Loucy (cell line): Measurements from ENCODE around the gene MYPN.

Source experiments
- H2AFZ ChIP-seq: fragments of 200-600 bp; sonication (generic); 2 replicates; pipeline ENCODE4 v1.6.0; 2016; ENCODE audit warnings: antibody characterized with exemption, mild to moderate bottlenecking, low read length, moderate library complexity
- H3F3A ChIP-seq: fragments of 200-600 bp; 2 replicates; pipeline ENCODE4 v1.6.0; 2016; ENCODE audit warnings: antibody characterized with exemption, low read depth, mild to moderate bottlenecking
- H3K27me3 ChIP-seq: fragments of 200-600 bp; sonication (generic); 2 replicates; pipeline ENCODE4 v1.6.1; 2014; ENCODE audit warnings: low read length, mild to moderate bottlenecking; ENCODE audit not compliant: insufficient read depth, poor library complexity, severe bottlenecking
- H3K36me3 ChIP-seq: fragments of 200-600 bp; sonication (generic); 2 replicates; pipeline ENCODE4 v1.6.1; 2016; ENCODE audit warnings: low read length; ENCODE audit not compliant: insufficient read depth
- H3K4me1 ChIP-seq: fragments of 200-600 bp; sonication (generic); 2 replicates; pipeline ENCODE4 v1.5.1; 2014; ENCODE audit warnings: low read length, mild to moderate bottlenecking; ENCODE audit not compliant: insufficient read depth, poor library complexity, severe bottlenecking
- H3K4me2 ChIP-seq: fragments of 200-600 bp; sonication (generic); 2 replicates; pipeline ENCODE4 v1.6.0; 2014; ENCODE audit warnings: antibody characterized with exemption, low read length, low read depth, mild to moderate bottlenecking; ENCODE audit not compliant: poor library complexity, severe bottlenecking
- H3K4me3 ChIP-seq: fragments of 200-600 bp; sonication (generic); 2 replicates; pipeline ENCODE4 v1.5.1; 2014; ENCODE audit warnings: low read length, mild to moderate bottlenecking, mixed read lengths; ENCODE audit not compliant: poor library complexity, severe bottlenecking
- H3K79me2 ChIP-seq: fragments of 200-600 bp; sonication (generic); 2 replicates; pipeline ENCODE4 v1.6.1; 2014; ENCODE audit warnings: low read length; ENCODE audit not compliant: insufficient read depth
- H3K9ac ChIP-seq: fragments of 200-600 bp; sonication (generic); 2 replicates; pipeline ENCODE4 v1.6.0; 2014; ENCODE audit warnings: mild to moderate bottlenecking, low read depth, low read length, moderate library complexity; ENCODE audit not compliant: poor library complexity, severe bottlenecking
- H3K9me2 ChIP-seq: fragments of 200-600 bp; sonication (generic); replicated peaks from 2 replicates; pipeline ENCODE4 v1.6.1; 2016; ENCODE audit warnings: low read depth, low read length, mixed read lengths
- H3K9me3 ChIP-seq: fragments of 200-600 bp; sonication (generic); 2 replicates; pipeline ENCODE4 v1.6.1; 2014; ENCODE audit warnings: mild to moderate bottlenecking, antibody characterized with exemption, low read length, low read depth; ENCODE audit not compliant: insufficient read depth
- H4K20me1 ChIP-seq: fragments of 200-600 bp; sonication (generic); 2 replicates; pipeline ENCODE4 v1.6.0; 2014; ENCODE audit warnings: antibody characterized with exemption, low read length, mild to moderate bottlenecking; ENCODE audit not compliant: insufficient read depth, poor library complexity, severe bottlenecking
- CTCF ChIP-seq: fragments of 200-600 bp; sonication (generic); conservative IDR thresholded peaks from 2 replicates; pipeline ENCODE4 v1.5.1; 2014; ENCODE audit warnings: mild to moderate bottlenecking, antibody characterized with exemption, low read length
- EZH2phosphoT487 ChIP-seq: fragments of 200-600 bp; IDR thresholded peaks from 2 replicates; pipeline ENCODE4 v1.6.1; 2018; ENCODE audit warnings: antibody characterized with exemption, mild to moderate bottlenecking, moderate library complexity, borderline replicate concordance

The MYPN gene

GRCh38 chr10:68112837-68113236, 3.5 kb downstream of the MYPN start:
- Histone ChIP-seq H3K4me1 (no peaks in the 10 kb centered on the region), H4K20me1 (no peaks in the 10 kb centered on the region), H3K9ac (no peak overlapping the region), H3K27me3 (no peaks in the 10 kb centered on the region), H3K9me3 (no peaks in the 10 kb centered on the region), H2AFZ (no peak overlapping the region), H3K79me2 (no peaks in the 10 kb centered on the region), H3K9me2 (no peaks in the 10 kb centered on the region), H3K36me3 (no peaks in the 10 kb centered on the region), H3K4me3 (no peak overlapping the region), H3F3A (no peaks in the 10 kb centered on the region), H3K4me2 (no peak overlapping the region)
- no peak for TF ChIP-seq EZH2phosphoT487
- no peak for TF ChIP-seq CTCF

GRCh38 chr10:68118657-68119056, 9.4 kb downstream of the MYPN start:
- H3K27me3 ChIP-seq = no peaks in the 10 kb centered on the region
- no peaks in the 10 kb centered on the region for H3K4me1 ChIP-seq
- no peak overlapping the region for H3K4me3 ChIP-seq
- no peaks in the 10 kb centered on the region for H3F3A ChIP-seq
- H2AFZ ChIP-seq = no peak overlapping the region
- H4K20me1 ChIP-seq = no peaks in the 10 kb centered on the region
- no peaks in the 10 kb centered on the region for H3K9me2 ChIP-seq
- no peaks in the 10 kb centered on the region for H3K79me2 ChIP-seq
- no peaks in the 10 kb centered on the region for H3K9me3 ChIP-seq
- TF ChIP-seq EZH2phosphoT487 (no peak), CTCF (no peak)
- no peak overlapping the region for H3K4me2 ChIP-seq
- no peak overlapping the region for H3K9ac ChIP-seq
- H3K36me3 ChIP-seq = no peaks in the 10 kb centered on the region

- TF ChIP-seq EZH2phosphoT487 (no peak), CTCF (no peak)
- Histone ChIP-seq H3F3A (no peaks in the 10 kb centered on the region), H2AFZ (no peak overlapping the region), H3K79me2 (no peaks in the 10 kb centered on the region), H3K9me3 (no peaks in the 10 kb centered on the region), H3K9ac (no peak overlapping the region), H4K20me1 (no peaks in the 10 kb centered on the region), H3K4me3 (no peak overlapping the region), H3K4me2 (no peak overlapping the region), H3K9me2 (no peaks in the 10 kb centered on the region), H3K36me3 (no peaks in the 10 kb centered on the region), H3K27me3 (no peaks in the 10 kb centered on the region), H3K4me1 (no peaks in the 10 kb centered on the region)
Observed at GRCh38 chr10:68121020-68121743, 11.9 kb downstream of the MYPN start.
